NCI-H187 treated with DMSO at 0.1 percent for 48 hours (cell line): ENCODE data around the gene SKI.

Experiments used
- DNase-seq: peaks from one replicate; lab custom pipeline; 2025; lab: John Stamatoyannopoulos, UW

SKI gene

DNA sequence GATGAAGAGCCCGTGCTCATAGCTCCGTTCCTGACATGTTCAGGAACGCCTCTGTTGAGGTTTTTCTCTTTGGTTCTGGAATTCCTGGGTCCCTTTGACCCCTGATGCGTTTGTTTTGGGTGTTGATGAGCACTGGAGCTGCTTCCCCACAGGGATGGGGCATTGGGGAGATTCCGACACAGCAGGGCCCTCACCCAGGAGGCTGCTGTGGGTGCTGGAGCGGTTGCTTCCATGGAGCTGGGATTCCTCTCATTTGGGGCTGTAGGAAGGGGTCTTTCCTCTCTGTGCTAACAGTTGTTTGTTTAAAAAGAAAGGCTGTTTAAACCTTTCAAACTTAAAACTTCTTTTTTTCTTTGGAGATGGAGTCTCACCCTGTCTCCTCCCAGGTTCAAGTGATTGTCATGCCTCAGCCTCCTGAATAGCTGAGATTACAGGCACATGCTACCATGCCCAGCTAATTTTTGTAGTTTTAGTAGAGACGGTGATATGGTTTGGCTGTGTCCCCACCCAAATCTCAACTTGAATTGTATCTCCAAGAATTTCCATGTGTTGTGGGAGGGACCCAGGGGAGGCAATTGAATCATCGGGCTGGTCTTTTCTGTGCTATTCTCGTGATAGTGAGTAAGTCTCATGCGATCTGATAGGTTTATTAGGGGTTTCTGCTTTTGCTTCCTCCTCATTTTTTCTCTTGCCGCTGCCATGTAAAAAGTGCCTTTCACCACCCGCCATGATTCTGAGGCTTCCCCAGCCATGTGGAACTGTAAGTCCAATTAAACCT, 48.9 kb downstream of the SKI start:
- DNase-seq: no peak

DNA sequence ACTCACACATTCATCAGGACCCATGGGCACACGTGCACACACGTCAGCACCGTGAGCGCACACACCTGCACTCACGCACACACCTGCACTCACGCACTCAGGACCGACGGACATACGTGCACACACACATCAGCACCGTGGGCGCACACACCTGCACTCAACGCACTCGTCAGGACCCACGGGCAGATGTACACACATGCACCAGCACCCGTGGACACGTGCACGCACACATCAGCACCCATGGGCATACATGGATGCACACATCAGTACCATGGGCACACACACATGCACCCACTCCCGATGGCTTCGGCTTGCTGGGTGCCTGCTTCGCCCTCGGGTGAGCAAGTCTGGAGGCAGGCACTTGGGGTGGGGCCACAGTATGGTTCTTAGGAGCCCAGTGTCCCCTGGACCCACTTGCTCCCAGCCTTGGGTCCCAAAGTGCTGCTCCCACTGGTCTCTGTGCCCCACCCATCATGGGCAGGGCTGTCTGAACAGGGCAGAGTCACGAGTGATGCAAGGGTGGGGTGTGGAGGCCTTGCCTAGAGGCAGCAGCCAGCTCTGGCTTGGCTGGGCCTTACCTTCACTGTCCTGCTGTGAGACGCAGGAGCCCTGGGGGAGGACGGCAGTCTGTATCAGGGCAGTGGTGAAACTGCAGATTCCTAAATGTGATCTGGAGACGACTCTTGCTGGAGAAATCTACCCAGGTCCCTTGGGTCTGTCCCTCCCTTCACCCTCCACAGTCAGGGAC, 49.8 kb downstream of the SKI start:
- DNase-seq: no peak

GRCh38 chr1:2278591-2279209, 50.6 kb downstream of the SKI start:
- no peak for DNase-seq

DNA sequence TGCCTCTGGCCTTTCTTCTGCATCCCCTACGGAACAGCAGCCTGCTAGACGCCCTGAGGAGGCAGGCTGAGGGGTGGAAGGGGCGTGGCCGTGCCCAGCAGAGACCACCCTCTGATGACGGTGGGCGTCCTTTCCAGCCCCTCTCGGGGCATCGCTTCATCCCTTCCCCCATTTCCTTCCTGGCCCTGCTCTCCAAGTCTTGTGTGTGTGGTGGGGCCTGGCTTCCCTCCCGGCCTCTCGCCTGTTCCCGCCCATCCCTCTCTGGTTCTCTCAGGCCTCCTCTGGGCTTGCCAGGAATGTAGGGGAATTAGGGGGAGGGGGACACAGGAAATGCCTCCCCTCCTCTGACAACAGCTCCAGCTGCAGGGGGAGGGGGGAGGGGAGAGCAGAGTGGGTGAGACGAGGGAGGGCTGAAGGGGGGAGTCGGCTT, 51.1 kb downstream of the SKI start:
- no peak for DNase-seq

DNA sequence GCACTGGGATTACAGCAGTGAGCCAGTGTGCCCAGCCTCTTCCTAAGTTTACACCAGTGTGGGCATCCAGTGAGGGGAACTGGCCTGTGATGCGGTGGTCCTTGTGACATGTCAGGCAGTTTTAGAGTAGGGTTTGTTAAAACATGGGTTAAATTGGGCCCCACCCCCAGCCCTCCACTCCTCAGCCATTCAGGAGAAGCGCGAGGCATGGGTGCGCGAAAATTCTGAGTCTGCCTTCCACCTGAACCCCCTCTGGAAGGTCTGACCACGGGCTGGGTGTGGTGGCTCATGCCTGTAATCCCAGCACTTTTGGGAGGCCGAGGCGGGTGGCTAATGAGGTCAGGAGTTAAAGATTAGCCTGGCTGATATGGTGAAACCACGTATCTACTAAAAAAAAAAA, 51.7 kb downstream of the SKI start:
- no peak for DNase-seq

GRCh38 chr1:2282556-2283270, 54.6 kb downstream of the SKI start:
- DNase-seq: no peak

- no peak for DNase-seq
Observed at GRCh38 chr1:2283371-2283990, 55.4 kb downstream of the SKI start.

DNA sequence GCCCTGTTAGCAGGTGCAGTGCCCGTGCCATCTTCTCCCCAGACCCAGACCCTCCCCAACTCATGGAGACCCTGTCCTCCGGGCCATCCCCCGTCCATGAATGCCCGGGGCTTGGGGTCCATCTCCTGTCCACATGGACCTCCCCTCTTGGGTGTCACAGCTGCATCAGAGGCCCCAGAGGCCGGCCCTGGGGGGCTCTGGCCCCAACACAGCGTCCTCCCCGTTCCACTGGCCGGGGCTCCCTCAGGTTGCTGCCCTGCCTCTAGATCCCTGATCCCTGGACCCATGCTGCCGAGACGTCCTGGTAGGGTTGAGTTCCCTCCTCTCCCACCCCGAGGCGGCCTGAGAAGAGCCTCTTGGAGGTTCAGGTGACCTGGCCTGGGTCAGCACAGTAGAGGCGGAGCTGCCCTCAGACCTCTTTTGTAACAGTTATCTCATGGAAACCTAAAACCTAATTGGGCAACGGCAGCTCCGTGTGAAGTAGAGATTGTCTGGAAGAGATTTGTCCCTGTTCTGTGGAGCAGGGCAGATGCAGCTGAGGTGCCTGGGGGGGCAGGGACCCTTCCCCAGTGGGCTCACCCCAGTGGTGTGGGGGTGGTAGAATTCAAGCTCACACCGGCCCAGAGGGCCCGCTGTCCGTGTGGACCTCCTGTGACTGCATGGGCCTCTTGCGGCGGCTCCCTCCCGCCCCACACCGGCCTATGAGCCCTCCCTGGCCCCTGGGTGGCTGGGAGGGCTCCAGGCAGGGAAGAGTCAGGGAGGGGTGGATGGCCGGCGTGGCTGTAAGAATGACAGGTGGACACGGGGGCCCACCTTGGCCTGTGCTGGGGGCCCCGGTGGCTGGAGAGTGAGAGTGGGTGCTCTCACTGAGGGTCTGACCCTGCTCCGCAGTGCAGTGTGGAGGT, 56.1 kb downstream of the SKI start:
- no peak for DNase-seq

DNA sequence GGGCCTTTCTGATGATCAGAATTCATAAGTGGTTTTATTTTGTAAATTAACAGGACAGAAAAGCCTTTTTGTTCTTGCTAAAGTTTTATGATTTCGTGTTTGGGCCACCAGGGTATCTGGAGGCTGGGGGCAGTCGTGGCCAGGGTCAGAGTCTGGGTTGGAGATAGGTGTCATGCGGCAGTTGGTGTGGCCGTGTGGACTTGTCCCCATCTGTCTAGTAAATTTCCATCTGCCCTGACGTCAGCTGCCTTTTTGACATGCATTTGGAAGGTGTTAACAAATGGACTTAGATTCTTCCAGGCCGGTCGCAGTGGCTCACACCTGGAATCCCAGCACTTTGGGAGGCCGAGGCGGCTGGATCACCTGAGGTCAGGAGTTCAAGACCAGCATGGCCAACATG, 56.8 kb downstream of the SKI start:
- DNase-seq: no peak

- DNase-seq: no peak
Observed at GRCh38 chr1:2286923-2287322, 58.8 kb downstream of the SKI start.

DNA sequence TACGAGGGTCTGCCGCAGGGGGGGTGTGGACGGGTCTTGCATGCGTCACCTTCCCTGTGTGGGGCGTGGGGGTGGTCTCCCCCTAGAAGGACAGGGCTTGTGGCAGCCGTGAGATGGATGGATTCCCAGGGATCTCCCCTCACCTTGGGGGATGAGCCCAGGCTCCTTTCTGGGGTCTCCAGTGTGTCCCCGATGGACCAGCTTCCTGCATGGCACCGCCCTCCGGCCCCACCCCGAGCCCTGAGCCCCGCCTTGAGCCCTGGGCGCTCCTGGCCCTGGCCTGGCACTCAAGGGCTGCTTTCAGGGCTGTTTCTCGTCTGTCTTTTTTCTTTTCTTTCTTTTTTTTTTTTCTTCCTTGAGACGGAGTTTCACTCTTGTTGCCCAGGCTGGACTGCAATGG, 59.5 kb downstream of the SKI start:
- DNase-seq: no peak

DNA sequence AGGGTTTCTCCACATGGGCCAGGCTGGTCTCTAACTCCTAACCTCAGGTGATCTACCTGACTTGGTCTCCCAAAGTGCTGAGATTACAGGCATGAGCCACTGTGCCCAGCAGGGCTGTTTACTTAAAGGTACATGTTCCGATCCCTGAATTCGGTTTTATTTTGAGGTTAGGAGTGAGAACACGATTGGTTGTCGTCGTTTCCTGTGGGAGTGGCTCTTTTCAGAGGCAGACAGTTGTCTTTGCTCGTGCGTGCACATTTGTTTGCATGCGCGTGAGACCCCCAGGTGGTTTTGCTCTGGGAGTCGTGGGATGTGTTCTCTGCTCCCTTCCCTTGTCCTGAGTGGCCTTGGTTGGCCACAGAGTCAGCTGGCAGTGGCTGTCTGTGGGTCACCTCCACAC, 60.2 kb downstream of the SKI start:
- DNase-seq: no peak

- no peak for DNase-seq
Observed at GRCh38 chr1:2288816-2289536, 60.9 kb downstream of the SKI start.

- DNase-seq: no peak
Observed at GRCh38 chr1:2289607-2290006, 61.5 kb downstream of the SKI start.

DNA sequence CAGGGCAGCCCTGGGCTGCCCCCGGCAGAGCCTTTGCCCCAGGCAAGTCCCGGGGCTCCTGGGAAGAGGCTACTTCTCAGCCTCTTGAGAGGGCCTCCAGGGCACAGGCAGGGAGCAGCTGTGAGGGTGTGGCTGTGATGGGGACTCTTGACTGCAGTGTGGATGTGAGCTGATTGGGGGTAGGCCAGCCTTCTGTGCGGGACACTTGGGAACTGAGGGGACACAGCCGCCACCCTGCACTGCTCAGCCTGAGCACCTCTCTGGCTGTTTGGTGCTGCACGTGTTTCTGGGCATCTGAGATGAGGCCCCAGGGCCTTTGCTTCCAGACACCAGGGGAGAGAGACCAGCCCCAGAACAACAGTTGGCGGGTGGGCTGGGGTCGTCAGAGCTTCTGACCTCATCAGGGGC, 62.1 kb downstream of the SKI start:
- no peak for DNase-seq

GRCh38 chr1:2290595-2291510, 62.7 kb downstream of the SKI start:
- DNase-seq: no peak

DNA sequence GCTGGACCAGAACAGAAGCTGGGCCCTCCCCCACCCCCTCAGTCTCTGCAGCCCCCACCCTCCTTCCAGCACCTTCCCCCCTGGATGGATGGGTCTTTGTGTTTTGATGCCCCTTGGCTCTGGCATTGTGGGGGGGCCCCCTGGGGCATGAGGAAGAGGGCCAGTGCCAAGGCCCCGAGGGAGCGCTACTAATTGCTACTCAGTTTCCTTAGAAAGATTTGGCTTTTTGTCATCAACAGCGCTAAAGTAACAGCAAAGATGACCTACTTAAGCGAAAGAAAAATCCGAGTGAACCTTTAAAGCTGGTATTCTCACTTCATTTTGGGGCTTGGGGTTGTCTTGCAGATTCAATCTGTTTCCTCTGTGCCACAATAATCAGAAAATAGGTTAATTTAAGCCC, 63.5 kb downstream of the SKI start:
- DNase-seq: no peak

- no peak for DNase-seq
Observed at GRCh38 chr1:2292725-2293450, 64.8 kb downstream of the SKI start.
